ENCODE data around the gene CELA1.

The CELA1 gene

DNA sequence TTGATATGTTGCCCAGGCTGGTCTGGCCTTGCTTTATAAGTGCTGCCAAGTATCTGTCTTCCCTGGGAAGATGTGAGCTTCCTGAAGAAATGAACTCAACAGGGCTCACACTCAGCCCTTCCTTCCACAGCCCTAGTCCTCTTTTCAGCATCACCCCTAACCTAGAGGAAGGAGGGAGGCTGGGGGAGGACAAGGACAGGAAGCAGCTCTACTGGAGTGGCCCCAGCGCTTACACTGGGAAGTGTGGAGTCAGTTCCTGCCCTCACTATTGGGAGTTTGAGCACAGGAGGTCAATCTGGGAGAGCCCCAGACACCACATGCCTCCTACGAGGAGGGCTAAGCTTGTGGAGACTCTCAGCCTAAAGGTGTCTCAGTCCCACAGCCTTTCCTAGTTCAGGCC lies 27.9 kb upstream of the CELA1 start:
- no peak for DNase-seq

DNA sequence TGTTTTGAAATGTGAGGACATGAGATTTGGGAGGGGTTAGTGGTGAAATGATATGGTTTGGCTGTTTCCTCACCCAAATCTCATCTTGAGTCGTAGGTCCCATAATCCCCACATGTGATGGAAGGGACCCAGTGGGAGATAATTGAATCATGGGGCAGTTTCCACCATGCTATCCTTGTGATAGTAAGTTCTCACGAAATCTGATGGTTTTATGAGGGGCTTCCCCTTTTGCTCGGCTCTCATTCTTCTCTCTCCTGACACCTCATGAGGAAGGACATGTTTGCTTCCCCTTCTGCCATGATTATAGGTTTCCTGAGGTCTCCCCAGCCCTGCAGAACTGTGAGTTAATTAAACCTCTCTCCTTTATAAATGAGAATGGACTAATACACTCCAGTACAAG lies 26.7 kb upstream of the CELA1 start:
- no peak for DNase-seq

DNA sequence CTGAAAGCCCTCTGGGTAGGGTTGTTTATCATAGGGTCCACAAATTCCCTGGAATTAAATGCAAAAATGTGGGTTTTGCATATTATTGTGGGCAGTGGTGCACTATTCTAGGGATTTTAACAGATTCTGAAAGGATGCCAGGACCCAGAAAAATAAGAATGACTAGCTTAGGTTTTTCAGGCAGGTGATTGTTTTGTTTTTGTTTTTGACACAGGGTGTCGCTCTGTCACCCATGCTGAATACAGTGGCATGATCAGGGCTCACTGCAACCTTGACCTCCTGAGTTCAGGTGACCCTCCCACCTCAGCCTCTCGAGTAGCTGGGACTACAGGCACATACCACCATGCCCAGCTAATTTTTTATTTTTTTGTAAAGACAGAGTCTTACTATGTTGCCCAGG lies 25.5 kb upstream of the CELA1 start:
- no peak for DNase-seq

DNA sequence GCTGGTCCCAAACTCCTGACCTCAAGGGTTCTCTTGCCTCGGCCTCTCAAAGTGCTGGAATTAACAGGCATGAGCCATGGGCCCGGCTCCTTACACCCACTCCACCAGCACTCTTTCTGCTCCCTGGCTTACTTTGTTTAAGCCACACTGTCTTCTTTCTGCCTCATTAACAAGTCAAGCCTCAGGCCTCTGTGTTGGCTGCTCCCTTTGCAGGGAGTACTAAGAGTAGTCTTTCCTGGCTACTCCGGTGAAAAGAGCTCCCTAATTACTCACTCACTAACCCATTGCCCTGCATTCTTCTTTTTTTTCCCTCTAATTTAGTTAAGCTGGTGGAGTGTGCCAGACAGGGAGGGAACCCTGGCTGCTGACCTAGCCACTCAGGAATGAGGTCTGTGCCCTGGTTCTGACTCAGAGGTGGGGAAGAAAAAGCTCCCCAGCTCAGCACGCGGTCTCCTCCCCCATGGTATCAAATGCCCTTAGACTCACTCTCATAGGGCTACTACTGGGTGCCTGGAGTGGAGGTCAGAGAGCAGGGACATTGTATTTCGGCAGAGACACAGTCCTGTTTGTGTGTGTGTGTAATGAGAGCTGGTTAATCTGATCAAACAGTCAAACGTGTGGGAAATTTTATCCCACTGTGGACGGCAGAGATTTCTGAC lies 24.9 kb upstream of the CELA1 start:
- no peak for DNase-seq

DNA sequence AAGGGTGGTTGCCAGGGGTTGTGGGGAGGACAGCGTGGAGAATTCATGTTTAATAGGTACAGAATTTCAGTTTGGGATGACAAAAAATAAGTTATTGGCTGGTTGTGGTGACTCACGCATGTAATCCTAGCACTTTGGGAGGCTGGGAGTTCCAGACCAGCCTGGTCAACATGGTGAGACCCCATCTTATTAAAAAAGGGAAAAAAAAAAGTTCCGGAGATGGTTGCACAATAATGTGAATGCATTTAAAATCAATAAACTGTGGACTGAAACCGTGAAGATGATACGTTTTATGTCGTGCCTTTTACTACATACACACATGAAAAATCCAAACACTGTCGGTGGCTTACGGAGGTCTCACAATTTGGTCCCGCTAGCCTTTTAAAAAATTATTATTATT lies 24.2 kb upstream of the CELA1 start:
- DNase-seq: no peak

DNA sequence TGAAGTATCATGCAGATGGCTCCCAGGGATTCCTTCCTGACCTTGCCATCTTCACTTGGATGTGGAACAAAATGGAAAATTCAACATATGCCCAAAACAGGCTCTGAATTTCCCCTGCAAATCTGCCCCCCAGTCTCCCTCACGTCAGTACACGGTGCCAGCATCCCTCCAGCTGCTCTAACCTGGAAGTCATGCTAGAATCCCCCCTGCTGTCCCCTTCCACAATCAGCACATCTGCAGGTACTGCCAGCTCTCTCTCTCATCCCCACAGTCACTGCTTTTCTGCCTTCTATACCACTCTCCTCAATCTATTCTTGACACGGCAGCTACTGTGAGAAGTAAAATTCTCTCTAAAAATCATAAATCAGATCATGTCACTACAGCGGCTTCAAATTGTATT lies 23.1 kb upstream of the CELA1 start:
- no peak for DNase-seq

DNA sequence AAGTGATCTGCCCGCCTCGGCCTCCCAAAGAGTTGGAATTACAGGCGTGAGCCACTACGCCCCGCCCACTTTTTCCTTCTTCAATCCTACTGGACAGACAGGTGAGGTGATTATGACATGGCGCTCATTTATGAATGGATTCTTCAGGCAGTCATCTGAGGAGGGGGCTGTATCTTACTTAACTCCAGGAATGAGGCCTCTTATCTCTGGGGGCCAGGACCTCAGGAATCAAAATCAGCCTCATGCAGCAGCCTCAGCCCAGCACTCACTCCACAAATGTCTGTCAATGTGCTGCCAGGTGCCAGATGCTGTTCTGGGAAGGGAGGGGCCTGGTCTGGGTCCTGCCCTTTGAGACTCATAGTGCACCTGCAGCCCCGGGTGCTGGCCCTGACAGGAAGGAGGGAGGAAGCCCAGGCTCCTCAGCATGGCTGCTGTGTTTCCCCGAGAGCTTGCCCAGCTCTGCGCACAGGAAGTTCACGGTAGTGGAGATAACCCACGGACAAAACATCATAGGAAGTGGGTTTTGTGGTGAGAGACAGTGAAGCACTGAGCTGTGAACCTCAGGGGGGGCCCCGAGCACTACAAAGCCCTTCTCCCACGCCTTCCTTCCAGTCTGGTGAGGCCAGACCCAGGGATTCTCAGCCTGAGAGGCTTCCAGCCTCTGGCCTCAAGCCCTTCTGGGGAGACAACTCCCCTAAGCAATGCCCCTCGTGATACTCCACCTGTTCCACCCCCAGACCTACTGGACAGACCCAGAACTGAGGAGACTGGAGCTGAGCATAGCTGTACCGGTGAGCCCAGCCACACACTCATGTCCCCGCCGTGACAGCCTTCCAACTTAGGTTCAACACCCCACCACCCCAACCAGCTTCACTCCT lies 22.4 kb upstream of the CELA1 start:
- peak; percentile 90 for DNase-seq

DNA sequence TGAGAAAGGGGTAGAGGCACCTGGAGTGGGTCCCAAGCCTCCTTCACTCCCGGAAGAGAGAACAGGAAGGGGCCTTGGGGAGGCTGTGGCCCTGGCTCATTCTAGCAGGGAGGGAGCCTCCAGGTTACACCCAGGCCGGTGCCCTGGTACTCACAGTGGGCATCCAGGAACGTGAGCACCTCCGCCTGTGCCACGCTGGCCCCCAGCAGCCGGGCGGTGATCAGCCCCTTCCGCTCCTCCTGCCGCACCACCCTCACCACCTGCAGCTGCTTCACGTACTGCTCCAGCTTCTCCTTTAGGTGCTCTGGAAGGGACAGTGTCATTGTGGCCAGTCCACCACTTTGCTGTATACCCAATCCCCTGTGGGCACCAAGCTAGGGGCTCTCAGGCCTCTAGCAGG lies 18.8 kb upstream of the CELA1 start:
- no peak for DNase-seq

DNA sequence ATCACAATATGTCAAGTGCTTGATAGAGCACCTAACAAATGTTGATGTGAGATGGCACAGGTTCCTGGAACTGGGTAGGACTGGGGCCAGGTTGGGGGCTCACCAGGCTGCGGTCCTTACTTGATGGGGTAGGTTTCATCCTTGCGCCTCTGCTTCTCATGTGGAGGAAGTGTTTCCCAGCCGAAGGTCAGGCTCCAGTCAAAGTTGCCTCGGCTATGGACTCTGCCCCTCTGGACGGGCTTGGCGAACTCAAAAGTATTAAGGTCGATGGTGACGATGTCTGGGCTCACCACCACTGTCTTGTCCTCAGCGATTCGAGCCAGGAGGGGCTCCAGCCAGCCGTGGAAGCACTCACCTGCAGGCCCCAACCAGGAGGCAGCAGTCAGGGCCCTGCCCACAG lies 17.5 kb upstream of the CELA1 start:
- no peak for DNase-seq

DNA sequence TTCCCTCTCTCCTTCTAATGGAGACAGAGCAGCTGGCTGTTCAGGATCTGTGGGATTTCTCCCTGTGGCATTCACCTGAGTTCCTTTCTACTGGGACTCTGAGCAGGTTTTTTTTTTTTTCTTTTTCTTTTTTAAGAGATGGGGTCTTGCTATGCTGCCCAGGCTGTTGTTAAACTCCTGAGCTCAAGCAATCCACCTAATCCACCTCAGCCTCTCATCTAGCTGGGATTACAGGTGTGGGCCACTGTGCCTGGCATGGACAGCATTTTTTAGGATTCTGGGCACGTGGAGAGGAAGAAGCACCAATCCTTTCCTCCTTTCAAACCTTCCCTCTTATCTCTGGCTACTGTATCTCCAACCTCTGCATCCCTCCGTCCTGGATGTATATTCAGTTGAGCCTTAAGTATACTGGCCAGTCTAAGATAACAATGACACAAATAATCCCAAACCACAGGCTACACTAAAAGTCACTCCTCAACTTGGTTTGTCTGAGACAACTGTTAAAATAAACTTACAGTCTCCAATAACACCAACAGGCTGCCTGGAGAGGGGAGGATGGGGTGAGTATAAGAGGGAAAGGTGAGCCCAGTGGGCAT lies 16.4 kb upstream of the CELA1 start:
- no peak for DNase-seq

DNA sequence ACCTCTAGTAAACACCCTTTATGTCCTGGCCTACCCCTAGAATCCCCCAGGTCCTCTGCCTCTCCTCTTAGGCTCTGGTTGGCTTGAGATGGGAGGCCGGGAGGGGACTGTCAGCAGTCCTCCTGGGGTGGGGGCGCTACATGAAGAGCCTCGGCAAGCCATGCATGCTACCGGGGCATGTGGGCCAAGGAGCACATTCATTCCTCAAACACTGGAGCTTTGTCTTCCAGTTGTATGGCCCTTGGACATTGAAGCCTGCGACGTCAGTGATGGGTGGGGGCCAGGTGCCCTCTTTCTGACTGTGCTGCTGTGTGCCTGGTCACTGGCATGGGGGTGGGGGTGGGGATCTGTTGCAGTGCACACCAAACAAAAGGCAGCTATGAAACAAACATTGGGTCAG lies 15.8 kb upstream of the CELA1 start:
- no peak for DNase-seq

DNA sequence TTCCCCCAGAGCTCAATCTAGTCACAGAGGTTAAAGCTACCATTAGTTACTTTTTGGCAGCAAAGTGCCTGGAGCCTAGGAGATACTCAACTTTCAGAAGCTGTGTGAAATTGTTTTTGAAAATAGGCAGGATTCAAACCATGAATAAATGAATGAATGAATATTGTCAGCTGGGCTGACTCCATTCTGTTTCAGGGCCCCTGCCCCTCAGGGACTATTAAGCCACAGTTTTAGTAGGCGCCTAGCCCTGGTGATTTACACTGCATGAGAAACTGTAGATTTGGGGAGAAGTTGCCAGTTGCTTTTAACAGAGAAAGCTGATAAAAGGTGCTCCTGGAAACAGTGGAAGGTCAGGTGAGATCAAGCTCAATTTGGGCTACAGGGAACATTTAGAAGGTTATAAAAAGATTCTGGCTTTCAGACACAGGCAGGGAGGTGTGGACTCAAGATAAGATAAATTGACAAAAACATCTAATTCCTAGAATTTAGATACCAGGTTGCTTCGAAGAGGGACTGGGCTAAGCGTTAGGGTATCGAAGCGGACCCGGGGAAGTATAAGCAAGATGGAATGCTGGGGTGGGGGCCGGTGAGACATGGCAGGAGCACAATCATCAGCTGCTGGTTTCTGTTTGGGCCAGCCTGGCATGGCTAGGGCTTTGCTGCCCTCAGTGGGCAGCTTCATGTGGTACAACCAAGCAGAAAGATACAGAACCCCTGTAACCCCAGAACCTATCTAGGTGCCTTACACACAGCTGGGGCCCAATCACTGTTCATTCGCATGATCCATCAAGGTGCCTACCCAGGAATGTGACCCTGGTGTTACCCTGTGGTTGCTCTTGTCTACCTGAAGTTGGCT lies 14.9 kb upstream of the CELA1 start:
- DNase-seq: no peak

DNA sequence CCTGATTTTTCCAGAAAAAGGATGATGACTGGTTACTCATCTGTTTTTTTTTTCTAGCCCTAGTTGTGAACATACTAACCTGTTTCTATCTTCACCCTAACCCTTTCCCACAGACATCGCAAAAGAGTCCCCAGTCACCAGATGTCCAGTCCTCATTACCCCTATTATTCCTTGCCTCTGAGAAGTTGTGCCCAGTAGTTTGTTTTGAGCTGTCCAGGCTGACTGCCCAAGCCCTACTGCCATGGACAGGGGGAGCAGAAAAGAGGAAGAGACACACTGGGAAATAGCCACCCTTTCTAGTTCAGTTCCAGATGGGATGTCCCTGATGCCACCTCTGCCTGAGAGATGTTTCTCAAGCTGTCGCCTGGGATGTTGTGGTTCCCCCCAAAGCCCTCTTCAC lies 13.8 kb upstream of the CELA1 start:
- DNase-seq: no peak

DNA sequence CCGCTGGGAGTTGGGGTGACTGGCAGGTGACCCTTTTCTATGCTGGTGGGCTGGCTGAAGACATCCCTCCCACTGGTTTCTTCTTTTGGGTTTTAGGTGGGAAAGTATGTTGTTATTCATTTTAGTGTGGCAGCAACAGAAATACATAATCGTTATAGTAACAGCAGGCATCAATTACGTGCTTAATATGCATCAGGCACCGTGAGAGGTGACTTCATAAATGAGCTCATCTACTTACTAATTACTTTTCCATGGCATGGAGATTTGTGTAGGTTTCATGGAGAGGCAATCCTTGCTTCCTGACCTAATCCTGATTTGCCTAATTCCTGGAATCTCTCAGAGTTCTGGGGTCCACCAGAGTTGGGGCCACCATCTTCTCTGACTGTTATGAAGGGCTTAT lies 13.4 kb upstream of the CELA1 start:
- DNase-seq: no peak

DNA sequence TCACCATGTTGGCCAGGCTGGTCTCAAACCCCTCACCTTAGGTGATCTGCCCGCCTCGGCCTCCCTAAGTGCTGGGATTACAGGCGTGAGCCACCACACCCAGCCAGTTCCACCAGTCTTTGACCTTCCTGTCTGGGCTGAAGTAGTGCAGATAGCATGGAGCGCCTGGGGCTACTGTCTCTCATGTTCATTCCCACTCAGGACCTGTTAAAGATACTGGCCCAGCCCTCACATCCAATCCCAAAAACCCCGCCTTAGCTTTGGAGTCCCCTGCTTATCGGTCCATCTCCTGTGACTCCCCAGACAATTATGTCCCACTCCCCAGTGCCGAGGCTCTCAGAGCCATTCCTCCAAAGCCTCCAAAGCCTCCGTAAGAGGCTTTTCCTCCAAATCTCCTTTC lies 12.0 kb upstream of the CELA1 start:
- no peak for DNase-seq

DNA sequence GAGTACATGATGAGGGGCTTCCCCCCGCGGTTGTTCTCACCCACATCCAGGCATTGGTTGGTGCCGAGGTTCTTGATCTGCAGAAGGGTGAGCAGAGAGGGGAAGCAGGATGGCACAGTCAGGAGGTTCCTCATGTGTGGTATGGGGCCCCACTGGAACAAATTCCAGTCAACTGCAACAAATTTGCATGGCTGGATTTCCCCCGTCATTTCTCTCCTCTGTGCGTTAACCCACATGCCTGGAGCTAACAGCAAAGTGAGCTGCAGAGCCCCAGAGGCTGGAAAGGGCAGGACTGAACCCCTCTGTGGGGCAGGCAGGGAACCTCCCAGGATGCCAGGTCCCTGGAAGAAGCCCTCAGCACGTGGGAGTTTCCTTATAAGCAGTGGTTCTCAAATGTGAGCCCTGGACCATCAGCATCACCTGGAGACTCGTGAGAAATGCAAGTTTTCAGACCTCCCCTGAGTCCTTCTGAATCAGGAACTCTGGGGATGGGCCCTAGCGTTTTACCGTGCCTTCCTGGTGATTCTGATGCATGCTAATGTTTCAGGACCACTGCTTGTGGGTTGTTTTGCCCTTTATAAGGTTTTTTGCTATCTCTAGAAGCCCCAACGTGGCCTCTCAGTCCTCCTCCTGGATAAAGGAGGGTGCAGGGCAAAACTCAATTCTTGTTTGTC lies 11.0 kb upstream of the CELA1 start:
- DNase-seq: no peak

DNA sequence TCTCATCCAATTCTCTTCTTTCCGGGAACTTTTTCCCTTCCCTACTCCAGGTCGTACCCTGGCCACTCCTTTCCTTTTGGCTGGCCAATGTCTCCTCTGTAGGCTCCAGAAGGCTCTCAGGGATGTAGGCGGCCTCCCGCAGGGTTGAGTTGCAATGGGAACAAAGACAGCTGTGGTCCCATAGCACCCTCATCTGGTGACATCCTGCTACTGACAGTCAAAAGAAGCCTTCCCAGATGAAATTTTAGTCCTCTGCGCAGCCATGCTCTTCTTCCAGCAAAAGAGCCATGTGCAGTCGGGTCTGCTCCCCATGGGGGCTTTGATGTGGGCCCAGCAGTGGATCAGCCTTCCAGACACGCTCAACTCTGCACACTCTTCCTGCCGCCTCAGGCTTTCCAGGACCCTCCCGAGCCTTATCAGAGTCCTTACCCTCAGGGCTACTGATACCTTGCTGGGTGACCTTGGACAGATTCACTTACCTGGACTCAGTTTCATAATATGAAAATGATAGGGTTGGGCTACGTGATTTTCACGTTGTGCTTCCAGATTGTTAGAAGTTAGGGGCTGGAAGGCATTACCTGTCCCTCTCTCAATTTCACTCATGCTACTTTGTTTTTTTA lies 5.5 kb upstream of the CELA1 start:
- no peak for DNase-seq

DNA sequence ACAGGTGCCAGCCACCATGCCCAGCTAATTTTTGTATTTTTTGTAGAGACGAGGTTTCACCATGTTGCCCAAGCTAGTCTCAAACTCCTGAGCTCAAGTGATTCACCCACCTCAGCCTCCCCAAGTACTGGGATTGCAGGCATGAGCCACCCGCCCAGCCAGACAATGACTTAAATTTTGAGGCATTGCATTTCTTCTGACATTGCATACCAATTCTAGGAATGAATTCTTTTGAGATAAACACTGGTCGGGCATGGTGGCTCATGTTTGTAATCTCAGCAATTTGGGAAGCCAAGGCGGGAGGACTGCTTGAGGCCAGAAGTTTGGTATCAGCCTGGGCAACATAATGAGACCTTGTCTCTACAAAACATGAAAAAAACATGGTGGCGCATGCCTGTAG lies 2.5 kb upstream of the CELA1 start:
- DNase-seq: no peak

DNA sequence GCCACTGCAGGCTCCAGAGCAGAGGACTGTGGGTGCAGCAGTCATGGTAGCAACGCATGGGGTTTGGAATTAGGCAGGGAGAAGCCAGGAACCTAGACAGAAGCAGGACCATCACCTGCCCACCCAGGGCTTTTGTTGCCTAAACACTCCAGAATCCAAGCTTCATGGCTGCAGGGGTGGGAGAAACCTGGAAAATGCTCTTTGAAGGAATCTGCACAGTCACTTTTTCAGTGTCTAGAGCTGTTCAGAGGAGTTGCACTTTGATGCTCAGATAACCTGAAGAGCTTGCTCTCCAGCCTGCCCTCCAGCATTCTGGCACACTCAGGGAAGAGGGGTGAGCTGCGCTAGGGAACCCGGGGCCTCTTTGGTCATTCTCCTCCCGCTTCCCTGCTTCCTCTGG lies 1.6 kb upstream of the CELA1 start:
- no peak for DNase-seq

DNA sequence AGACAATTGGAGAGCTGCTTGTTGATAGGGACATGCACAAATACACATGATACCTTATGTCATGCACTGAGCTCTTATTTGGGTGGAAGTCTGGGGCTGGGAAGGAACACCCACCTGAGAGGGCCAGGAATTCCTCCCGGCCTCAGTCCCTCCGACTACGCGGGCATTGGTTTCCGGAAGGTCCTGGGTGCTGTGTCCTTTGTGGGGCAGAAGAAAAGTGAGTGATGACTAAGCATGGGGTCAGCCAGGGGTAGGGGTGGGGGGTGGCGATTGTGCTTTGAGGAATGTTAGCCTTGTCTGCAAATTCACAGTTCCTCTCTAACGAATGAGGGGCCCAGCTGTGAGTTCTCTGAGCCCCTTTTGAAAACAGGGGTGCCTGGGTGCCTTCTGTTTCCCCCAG lies 798 bp downstream of the CELA1 start:
- no peak for DNase-seq

DNA sequence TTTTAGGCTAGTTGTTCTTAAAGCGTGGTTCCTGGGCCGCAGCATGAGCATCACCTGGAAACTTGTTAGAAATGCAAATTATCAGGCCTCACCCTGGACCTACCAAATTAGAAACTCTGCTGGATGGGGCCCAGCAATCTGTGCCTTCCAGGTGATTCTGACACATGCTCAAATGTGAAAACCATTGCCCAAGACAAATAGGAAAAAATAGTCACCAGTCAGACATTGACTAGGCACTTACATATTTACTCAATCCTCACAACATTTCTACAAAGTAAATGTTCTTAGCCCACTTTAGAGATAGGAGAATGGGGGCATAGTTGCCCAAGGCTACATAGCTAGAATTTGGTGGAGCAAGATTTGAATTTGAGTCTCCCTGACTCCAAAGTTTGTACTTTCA lies 3.3 kb downstream of the CELA1 start:
- no peak for DNase-seq

DNA sequence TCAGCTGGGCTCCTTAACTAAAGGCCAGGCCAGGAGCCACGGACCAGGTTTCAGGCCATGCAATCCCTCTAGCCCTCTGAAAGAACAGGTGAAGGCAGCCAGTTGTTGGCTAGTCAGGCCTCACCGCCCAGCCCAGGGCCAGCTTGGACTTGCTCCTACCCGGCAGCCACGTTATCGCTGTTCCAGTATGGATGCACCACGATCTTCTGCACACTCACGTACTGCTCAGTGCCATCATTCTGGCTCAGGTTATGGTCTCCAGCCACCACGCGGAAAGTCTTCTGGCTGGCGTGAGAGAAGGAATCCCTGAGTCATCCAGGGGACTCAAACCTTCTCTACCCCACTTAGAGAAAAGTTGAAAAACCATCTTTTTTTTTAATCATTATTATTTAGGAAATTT lies 4.1 kb downstream of the CELA1 start:
- no peak for DNase-seq
